H1 (cell line): ENCODE measurements around the gene ASF1B. TPM values are rescaled to one million over a fixed set of nuclear protein-coding genes. Genes with fewer than 3 reads are reported as not detected.

Source experiments
- EGR1 ChIP-seq: IDR thresholded peaks from 2 replicates; pipeline ENCODE4 v1.6.1; 2011; ENCODE audit warnings: low read depth, low read length, borderline replicate concordance
- polyA plus RNA-seq, 7 experiments: library from polyadenylated mRNA; depleted of rRNA in 3 of 7; stranded (reverse) in 5 of 7; unstranded in 2 of 7; fragments of >200 nt in 5 of 7; fragments of 200-250 nt in 2 of 7; gene quantifications; 1 replicate in 5 of 7; 2 replicates in 1 of 7; 4 replicates in 1 of 7; pipeline versions ENCODE4 v1.2.1 to v1.2.3, GENCODE V29; 2011 to 2013; ENCODE audit warnings: missing spikeins in 2 of 7, mixed read lengths in 2 of 7
- total RNA-seq: library from RNA; stranded (reverse); fragmentation: NEBNext Ultra II Directional; extraction: Animal tissue kit (Norgen Biotek cat#: 25700); gene quantifications from 2 replicates; pipeline ENCODE4 v1.2.1, GENCODE V29; 2021

ASF1B gene
- total and polyA plus RNA-seq, 2 of the 8 experiments (the other 6 are each of a cell fraction or from before 2014, with no cell fraction given), result 32.6 to 59.2 TPM

- TF ChIP-seq EGR1, result no peak
Measured at GRCh38 chr19:14094854-14095253, 41.5 kb downstream of the ASF1B start (continued).
